Activated naive CD4-positive, alpha-beta T cell treated with anti-CD3 and anti-CD28 coated beads, Interleukin-2, amount 10 ng/mL, durations not matched to agents 5 hours and 36 hours (primary cell): ENCODE data around the gene CFH. TPM values are rescaled to one million over a fixed set of nuclear protein-coding genes. Genes with fewer than 3 reads are reported as not detected.

Source experiments
- total RNA-seq, 2 experiments: library from RNA; stranded (reverse); gene quantifications; one replicate each; pipeline ENCODE4 v1.2.3, GENCODE V29; 2021

CFH gene
- total RNA-seq, result 1 to 10 TPM; 1.4 to 1.7 TPM

DNA sequence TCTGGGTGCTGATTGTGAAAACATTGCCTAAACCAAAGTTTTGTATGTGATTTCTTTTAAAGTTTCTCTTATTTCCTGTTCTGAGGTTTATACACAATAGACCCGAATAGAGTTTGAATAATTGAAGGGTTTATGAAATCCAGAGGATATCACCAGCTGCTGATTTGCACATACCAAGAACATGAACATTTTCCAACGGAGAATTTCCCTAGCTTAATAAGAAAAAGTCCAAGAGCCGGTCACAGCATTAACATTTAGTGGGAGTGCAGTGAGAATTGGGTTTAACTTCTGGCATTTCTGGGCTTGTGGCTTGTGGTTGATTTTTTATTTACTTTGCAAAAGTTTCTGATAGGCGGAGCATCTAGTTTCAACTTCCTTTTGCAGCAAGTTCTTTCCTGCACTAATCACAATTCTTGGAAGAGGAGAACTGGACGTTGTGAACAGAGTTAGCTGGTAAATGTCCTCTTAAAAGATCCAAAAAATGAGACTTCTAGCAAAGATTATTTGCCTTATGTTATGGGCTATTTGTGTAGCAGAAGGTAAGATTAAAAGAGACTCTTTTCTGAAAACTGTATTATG is at the start of gene CFH:
Gene CFH, plus strand, starts transcription at position 407 of the 579 bp plus-strand sequence. Its CDS starts 75 bp downstream, at position 482.

DNA sequence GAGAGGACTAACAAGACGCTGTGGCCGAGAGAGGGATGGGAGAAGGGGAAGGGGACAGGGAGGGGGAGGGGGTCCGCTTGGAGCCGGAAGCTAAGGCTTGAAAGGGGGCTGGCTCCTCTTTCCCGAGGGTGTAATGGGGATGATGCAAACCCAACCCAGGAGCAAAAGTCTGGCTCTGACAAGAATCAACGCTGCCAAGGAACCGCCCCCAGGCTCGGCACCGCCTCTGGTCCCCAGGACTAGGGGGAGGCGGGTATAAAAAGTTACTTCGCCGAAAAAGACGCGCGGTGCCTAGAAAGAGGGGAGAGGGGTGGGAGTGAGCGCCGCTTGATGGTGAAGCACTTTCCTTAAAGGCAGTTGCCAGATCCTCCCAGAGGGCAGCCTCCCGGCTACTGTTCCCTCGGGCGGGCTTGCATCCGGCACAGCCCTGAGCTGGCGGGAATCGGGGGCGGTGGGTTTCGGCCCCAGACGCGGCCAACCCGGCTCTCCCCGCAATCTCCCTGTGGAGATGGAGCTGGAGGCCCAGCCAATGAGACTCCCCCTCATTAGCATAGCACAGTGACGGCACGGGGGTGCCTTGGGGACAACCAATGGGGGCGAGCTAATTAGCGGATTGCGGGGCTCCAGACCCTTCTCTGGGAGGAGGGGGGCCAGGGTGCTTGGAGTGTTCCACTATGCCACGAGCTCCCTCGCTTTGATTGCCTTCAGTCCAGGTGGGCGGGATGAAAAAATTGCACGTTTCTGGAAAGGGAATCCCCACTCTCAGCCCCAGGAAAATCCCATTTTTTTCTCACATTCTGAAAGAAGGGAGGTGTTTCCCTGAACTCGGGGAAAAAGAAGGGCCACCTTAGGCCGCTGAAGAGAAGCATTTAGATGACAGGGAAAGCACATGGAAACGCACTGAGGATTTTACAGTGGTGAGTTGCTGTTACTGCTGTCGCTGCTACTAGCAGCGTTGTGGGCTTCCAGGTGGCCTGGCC is 43.2 kb upstream of the CFH start, which contains the start of gene KCNT2:
Gene KCNT2, minus strand, starts transcription at position 51 of the 980 bp plus-strand sequence. CDS start 131 bp downstream, outside the sequence.

DNA sequence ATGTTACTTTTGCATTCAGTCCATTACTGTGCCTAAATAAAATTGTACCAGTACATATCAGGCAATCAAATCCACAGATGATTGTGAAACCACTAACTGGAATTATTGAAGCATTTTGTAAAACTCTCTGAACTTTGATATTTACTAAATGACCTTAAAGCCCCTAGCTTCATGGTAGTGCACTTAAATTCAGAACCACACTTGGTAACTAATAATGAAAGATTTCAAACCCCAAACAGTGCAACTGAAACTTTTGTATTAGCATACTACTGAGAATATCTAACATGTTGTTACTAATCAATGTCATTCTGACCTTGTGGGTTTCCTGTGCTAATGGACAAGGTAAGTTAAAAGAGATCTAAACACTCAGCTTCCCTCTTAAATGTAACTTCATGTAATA is 122.8 kb downstream of the CFH start, which contains the start of gene CFHR3:
Gene CFHR3, plus strand, starts transcription at position 238 of the 400 bp plus-strand sequence. Its CDS starts 47 bp downstream, at position 285.

Other genes starting within 250 kb of the CFH start
- not detected for gene KCNT2, start 43.6 kb upstream of the CFH start, total RNA-seq
- not detected for gene CFHR3, start 122.8 kb downstream of the CFH start, total RNA-seq
- not detected for gene CFHR1, start 167.7 kb downstream of the CFH start, total RNA-seq
- not detected for gene CFHR4, start 236.0 kb downstream of the CFH start, total RNA-seq